GM10248 (cell line): ENCODE data around the gene MYL11.

Experiments used
- CTCF ChIA-PET: fragments of 300-600 bp; sonication (Branson Sonifier 250); formaldehyde crosslinking; extraction: SDS; loops from one replicate; lab custom pipeline; 2021; ENCODE audit warnings: antibody characterized with exemption; lab: Yijun Ruan, JAX
- POLR2A ChIA-PET: fragments of 350-650 bp; sonication (Branson Sonifier 250); formaldehyde crosslinking; extraction: SDS; loops from one replicate; lab custom pipeline; 2020; ENCODE audit warnings: antibody characterized with exemption; lab: Yijun Ruan, JAX
- DNase-seq: peaks from one replicate; pipeline ENCODE4 v3.0.0; 2012; ENCODE audit errors: extremely low spot score
- CTCF ChIP-seq: IDR thresholded peaks from 2 replicates; pipeline ENCODE4 v1.5.1; 2012; ENCODE audit warnings: mild to moderate bottlenecking, low read depth; ENCODE audit errors: extremely low read depth, missing control alignments, control extremely low read depth

The MYL11 gene

DNA sequence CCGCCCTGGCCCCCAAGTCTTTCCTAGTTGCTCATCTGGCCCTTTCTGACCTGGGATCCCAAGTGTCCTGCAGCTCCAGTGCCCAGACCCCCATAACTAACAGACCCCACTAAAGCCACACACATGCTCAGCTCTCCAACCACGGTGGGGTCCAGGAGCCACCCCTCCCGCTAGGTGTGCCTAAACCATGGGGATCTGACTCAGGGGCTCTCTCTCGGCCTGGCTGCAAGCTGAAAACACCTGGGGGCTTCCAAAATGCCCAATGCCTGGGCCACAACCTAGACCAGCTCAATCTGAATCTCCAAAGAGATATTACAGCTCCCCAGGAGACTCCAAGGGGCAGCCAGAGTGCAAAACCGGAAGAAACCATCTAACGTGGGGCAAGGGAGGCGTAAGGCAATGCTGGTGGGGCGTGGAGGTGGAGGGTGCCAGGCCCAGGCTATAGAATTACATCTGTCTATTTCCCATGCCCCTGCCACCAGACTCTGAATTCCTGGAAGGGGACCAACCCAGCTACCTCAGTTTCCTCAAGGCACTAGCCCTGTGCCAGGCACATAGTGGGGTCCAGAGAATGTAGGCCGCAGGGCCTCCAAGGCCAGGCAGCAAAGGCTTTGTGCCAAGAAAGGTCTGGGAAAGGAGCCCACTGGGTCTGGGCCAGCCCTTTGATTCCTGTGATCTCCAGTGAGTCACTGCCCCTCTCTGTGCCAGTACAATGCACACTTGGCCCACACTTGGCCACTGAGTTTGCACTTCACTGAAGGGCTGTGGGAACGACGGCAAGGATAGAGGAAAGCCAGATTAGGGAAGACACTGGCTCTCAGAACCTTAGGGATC lies 22.8 kb upstream of the MYL11 start:
- no peak for TF ChIP-seq CTCF
- no peak for DNase-seq
- ChIA-PET CTCF (interaction anchor here (1.4 kb wide), 1 partner anchor 342 kb away, joined by 3 read pairs; no protein-coding TSS in a partner anchor), POLR2A (interaction anchor here (0.6 kb wide), 1 partner anchor 230 kb away, joined by 4 read pairs; no protein-coding TSS in a partner anchor)

DNA sequence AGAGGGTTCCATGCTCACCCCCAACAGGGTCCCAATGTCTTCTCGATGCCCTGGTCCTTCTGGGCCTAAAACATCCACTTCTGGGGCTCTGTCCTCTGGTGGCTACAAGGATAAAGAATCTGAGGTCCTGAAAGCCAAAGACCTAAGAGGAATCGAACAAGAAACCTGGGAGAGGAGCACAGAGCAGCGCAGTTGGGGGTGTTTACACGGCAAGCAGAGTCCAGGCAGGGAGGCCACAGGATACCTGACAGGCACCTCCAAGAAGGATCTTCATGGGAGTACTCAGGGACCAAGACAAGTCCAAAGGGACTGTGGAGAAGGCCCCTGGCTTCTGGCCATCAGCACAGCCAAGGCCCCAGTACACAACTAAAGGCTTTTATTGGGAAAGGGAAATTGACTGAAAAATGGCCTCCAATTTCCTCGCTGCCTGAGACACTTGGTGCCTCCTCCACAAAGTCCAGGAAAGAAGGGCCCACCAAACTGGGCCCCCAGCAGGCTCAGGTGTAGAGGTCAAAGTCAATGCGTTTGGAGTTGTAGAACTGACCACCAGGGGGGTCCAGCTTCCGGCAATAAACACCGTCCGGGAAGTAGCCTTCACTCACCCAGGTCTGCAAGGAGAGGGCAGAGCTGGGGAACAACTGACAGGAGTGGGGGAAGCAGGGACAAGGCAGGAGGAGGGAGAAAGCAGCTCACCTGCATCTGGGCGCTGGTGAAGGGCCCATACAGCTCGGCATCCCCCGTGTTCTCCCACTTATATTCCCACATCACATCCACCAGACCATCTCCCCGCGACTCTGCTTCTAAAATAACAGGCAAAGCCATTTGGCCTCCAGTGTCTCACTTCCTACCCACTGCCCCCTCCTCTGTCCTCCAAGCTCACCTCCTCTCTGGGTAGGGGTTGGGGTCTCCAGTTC lies 21.9 kb upstream of the MYL11 start:
- TF ChIP-seq CTCF, result no peak
- POLR2A ChIA-PET, result no interaction called here

GRCh38 chr16:30353438-30354129 lies 21.0 kb upstream of the MYL11 start:
- no peak for TF ChIP-seq CTCF
- ChIA-PET POLR2A (no interaction called here), CTCF (interaction anchor here (1.0 to 3.4 kb wide), 6 partner anchors 9 to 305 kb away, joined by 3 to 14 read pairs (median 3); partner anchors contain the start of gene FBRS)
- DNase-seq, result no peak

More for the DNA sequence above, 21.9 kb upstream of the MYL11 start:
- DNase-seq, result no peak
- CTCF ChIA-PET, result interaction anchor here (0.7 to 1.4 kb wide), 5 partner anchors 8 to 341 kb away, joined by 3 read pairs; no protein-coding TSS in a partner anchor

- DNase-seq, result no peak
Observed at GRCh38 chr16:30354423-30355143, 20.0 kb upstream of the MYL11 start.

More at GRCh38 chr16:30354423-30355143, 20.0 kb upstream of the MYL11 start:
- POLR2A ChIA-PET, result interaction anchor here (1.7 to 2.4 kb wide), 2 partner anchors 14 to 16 kb away, joined by 5 to 11 read pairs; partner anchors contain the start of gene TBC1D10B
- CTCF ChIA-PET, result interaction anchor here (1.1 to 3.4 kb wide), 6 partner anchors 11 to 304 kb away, joined by 3 to 14 read pairs (median 4); partner anchors contain the start of gene FBRS
- TF ChIP-seq CTCF, result no peak
